Measurements from ENCODE around the gene CBX4.

CBX4 gene

DNA sequence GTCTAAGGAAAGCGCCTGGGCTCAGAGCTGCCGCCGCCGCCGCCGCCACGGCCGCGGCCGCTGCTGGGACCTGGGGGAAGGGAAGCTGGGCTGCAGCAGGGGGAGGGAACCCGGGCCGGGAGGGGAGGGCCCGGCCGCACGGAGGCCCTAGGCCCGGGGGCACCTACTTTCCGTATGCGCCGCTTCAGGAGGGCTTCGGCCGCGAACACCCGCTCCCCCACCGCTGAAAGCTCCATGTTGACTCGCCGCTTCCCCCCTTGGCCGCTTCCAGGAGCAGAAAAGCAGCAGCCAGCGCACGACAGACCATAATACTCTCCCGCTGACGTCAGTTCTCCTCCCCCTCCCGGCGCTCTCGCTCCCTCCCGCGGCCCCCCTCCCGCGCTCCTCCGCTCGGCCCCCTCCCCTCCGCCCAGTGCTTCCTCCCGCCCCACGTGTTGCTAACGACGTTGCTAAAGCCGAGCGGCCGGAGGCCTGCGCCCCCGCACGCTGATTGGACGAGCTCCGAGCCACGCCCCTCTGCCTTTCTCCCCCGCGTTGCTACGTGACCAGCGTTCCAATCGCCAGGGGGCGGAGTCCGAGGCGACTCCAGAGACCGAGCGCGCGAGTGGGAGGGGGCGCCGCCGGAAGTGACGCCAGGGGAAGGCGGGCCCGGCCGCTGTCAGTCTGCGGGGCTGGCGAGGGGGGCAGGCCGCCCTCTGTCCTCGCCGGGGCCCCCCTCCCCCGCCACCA is 42.3 kb downstream of the CBX4 start, which contains the start of gene CBX8 (continued):
- peak; percentile 68; the same call in 1 of the 2 replicates for TF ChIP-seq ZSCAN30 (tag by site-specific recombination; IDR thresholded peaks at IDR 0.05)
- TF ChIP-seq ZNF202 (tag by site-specific recombination; IDR thresholded peaks at IDR 0.05; ENCODE audit: borderline replicate concordance) = no peak
- TF ChIP-seq ZNF292 (tag by site-specific recombination; IDR thresholded peaks at IDR 0.05; ENCODE audit: borderline replicate concordance, low read depth) = no peak
- peak; percentile 71; the same call in 1 of the 2 replicates for TF ChIP-seq ZNF561 (tag by site-specific recombination; IDR thresholded peaks at IDR 0.05; ENCODE audit: borderline replicate concordance)
- TF ChIP-seq ZNF677 (tag by site-specific recombination; IDR thresholded peaks at IDR 0.05) = no peak
- peak; percentile 54 for TF ChIP-seq IKZF3 (tag by site-specific recombination; IDR thresholded peaks at IDR 0.05)
- TF ChIP-seq, protein P1, sequence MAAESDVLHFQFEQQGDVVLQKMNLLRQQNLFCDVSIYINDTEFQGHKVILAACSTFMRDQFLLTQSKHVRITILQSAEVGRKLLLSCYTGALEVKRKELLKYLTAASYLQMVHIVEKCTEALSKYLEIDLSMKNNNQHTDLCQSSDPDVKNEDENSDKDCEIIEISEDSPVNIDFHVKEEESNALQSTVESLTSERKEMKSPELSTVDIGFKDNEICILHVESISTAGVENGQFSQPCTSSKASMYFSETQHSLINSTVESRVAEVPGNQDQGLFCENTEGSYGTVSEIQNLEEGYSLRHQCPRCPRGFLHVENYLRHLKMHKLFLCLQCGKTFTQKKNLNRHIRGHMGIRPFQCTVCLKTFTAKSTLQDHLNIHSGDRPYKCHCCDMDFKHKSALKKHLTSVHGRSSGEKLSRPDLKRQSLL (tag by site-specific recombination; IDR thresholded peaks at IDR 0.05) = no peak
- no peak for TF ChIP-seq ZNF544 (tag by site-specific recombination; IDR thresholded peaks at IDR 0.05)
- no peak for TF ChIP-seq GLI2 (tag by site-specific recombination; IDR thresholded peaks at IDR 0.05; ENCODE audit: borderline replicate concordance, low read depth)

DNA sequence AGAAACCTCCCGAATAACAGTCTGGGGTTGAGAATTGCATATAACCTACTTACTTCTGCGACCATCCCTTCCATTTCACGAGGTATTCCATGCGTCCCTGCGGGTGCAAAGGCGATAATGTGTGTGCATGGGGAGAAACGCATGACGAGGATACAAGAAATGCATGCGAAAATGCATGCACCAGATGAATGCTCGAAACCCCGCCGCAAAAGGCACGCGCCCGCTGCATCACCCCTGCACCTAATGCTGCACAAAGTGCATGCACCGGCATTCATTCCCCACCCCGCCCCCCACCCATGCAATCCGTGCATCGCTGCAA is 42.8 kb downstream of the CBX4 start:
- H3K36me3 ChIP-seq (ENCODE audit: control insufficient read depth in 2 of 2, insufficient read depth in 1 of 2, low read length in 2 of 2) = peaks cover 0 to 15% of the 10 kb centered on the region in 2 experiments; a peak in 1 of 3 replicates
- H3K4me1 ChIP-seq (ENCODE audit: control insufficient read depth, insufficient read depth, low read length) = peaks cover 27% of the 10 kb centered on the region
- CTCF ChIA-PET = interaction anchor here (0.6 to 1.1 kb wide), 8 partner anchors 12 to 73 kb away, joined by 3 to 5 read pairs (median 4); partner anchors contain the start of gene CBX4
- POLR2A ChIA-PET = interaction anchor here (0.6 to 3.7 kb wide), 20 partner anchors 10 to 1511 kb away, joined by 3 to 61 read pairs (median 7); partner anchors contain the start of genes CBX2, CBX4 and GAA
- no peaks in the 10 kb centered on the region for H3K9me3 ChIP-seq (ENCODE audit: control insufficient read depth, insufficient read depth, low read depth, low read length)
- H3K4me3 ChIP-seq (ENCODE audit: low read depth, low read length) = peak overlapping the region; percentile 95
- TF ChIP-seq, protein P2, sequence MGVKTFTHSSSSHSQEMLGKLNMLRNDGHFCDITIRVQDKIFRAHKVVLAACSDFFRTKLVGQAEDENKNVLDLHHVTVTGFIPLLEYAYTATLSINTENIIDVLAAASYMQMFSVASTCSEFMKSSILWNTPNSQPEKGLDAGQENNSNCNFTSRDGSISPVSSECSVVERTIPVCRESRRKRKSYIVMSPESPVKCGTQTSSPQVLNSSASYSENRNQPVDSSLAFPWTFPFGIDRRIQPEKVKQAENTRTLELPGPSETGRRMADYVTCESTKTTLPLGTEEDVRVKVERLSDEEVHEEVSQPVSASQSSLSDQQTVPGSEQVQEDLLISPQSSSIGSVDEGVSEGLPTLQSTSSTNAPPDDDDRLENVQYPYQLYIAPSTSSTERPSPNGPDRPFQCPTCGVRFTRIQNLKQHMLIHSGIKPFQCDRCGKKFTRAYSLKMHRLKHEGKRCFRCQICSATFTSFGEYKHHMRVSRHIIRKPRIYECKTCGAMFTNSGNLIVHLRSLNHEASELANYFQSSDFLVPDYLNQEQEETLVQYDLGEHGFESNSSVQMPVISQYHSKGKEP (tag by site-specific recombination; IDR thresholded peaks at IDR 0.05) = peak; percentile 100
- no peak for TF ChIP-seq ZNF140 (tag by site-specific recombination; IDR thresholded peaks at IDR 0.05)
- peak overlapping the region; percentile 88 for H3K27ac ChIP-seq (ENCODE audit: extremely low read depth, low read depth, low read length)

DNA sequence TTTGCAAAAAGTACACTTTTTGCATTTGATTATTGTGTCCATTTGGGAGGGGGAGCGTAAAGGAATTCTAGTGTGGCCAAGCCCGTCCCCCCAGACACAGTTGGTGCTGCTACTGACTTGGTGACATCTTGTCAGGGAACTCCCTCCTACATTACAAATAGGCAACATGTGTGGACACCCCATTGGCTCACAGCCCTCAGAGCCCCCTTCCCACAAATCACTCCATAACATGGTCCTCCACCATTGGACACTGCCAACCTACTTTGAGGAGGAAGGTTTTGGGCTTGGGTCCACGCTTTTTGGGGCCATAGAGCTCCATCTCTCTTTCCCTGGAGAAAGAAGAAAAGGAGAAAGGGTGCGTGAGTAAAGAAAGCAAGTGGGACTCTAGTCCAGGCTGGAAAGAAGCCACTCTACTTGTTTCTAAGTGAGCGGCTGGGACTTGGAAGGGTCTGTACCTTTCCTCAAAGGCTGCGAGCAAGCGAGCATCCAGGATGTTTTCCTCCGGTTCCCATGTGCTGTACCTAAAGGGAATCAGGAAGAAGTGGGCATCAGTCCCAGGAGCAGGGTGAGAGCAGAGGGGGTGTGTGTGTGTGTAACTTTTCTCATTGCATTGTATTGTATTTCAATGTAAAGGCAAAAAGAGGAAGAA is 43.3 kb downstream of the CBX4 start:
- Histone ChIP-seq H3K9me3 (ENCODE audit: control insufficient read depth, insufficient read depth, low read depth, low read length) (no peaks in the 10 kb centered on the region), H3K27ac (ENCODE audit: extremely low read depth, low read depth, low read length) (peak overlapping the region; percentile 88; the same call in 1 of the 2 replicates), H3K36me3 (ENCODE audit: control insufficient read depth in 2 of 2, insufficient read depth in 1 of 2, low read length in 2 of 2) (peaks cover 0 to 15% of the 10 kb centered on the region in 2 experiments; a peak in 1 of 3 replicates), H3K4me1 (ENCODE audit: control insufficient read depth, insufficient read depth, low read length) (peaks cover 23% of the 10 kb centered on the region), H3K4me3 (ENCODE audit: low read depth, low read length) (peak overlapping the region; percentile 95)
- POLR2A ChIA-PET = interaction anchor here (1.1 to 3.7 kb wide), 13 partner anchors 9 to 197 kb away, joined by 4 to 61 read pairs (median 12); partner anchors contain the start of genes CBX2 and CBX4
- TF ChIP-seq ZNF600 (tag by site-specific recombination; IDR thresholded peaks at IDR 0.05) (peak; percentile 33; the same call in 1 of the 2 replicates), FEZF1 (tag by site-specific recombination; IDR thresholded peaks at IDR 0.05) (0 out of 2 replicates have a peak, but pooled peaks have one; percentile 14), SP2 (tag by site-specific recombination; IDR thresholded peaks at IDR 0.05) (peak; percentile 26; the same call in 1 of the 2 replicates), ZNF366 (tag by site-specific recombination; conservative IDR thresholded peaks at IDR 0.05) (peak; percentile 41; the same call in 1 of the 2 replicates)
- TF ChIP-seq, protein P3, sequence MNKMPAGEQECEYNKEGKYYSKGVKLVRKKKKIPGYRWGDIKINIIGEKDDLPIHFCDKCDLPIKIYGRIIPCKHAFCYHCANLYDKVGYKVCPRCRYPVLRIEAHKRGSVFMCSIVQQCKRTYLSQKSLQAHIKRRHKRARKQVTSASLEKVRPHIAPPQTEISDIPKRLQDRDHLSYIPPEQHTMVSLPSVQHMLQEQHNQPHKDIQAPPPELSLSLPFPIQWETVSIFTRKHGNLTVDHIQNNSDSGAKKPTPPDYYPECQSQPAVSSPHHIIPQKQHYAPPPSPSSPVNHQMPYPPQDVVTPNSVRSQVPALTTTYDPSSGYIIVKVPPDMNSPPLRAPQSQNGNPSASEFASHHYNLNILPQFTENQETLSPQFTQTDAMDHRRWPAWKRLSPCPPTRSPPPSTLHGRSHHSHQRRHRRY (tag by site-specific recombination; IDR thresholded peaks at IDR 0.05) = no peak
- CTCF ChIA-PET = interaction anchor here (0.6 to 1.7 kb wide), 5 partner anchors 22 to 209 kb away, joined by 3 to 7 read pairs (median 4); partner anchors contain the start of gene CBX4
